Measurements from ENCODE around the gene NFIA. TPM values are rescaled to one million over a fixed set of nuclear protein-coding genes. Genes with fewer than 3 reads are reported as not detected.

Gene NFIA
- total RNA-seq, 1 donor from 2014 or later, result 49.4 TPM

DNA sequence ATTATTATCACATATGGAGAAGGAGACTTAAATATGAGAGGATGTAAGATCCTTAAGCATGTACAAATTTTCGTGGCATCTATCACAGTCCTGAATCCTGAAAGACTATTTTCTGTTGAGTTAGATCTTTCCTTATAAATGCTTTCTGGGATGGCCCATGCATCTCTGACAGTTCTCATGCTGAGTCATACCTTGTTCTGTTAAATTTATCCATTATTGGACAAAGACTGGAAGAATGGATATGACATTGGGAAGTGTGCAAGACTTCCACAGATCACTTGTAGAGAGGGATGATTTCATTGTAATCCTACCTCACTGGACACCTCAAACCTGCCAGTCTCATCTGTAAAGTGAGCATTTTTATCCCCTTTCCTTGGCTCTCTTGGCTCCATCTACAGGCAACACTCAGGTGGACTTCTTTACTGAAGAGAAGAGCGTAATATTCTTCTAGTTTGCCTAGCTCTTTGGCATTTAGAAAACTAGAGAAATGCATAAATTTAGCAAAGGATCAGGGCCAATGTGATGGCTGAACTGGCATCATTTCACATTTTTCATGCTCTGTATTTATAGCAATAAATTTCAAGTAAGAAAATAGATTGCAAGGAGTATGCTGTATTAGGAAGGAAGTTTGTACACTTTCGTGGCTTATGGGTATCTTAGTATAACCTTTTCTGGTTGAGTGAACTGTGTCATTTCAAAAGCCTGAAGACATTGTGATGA is 128.2 kb downstream of the NFIA start:
- H3K4me1 Mint-ChIP-seq (ENCODE audit: unreplicated experiment), result peaks cover 8% of the 10 kb centered on the region
- H3K27me3 Mint-ChIP-seq, result no peaks in the 10 kb centered on the region
- no peak for DNase-seq (ENCODE audit: extremely low spot score, unreplicated experiment)
- TF ChIP-seq, protein P1, sequence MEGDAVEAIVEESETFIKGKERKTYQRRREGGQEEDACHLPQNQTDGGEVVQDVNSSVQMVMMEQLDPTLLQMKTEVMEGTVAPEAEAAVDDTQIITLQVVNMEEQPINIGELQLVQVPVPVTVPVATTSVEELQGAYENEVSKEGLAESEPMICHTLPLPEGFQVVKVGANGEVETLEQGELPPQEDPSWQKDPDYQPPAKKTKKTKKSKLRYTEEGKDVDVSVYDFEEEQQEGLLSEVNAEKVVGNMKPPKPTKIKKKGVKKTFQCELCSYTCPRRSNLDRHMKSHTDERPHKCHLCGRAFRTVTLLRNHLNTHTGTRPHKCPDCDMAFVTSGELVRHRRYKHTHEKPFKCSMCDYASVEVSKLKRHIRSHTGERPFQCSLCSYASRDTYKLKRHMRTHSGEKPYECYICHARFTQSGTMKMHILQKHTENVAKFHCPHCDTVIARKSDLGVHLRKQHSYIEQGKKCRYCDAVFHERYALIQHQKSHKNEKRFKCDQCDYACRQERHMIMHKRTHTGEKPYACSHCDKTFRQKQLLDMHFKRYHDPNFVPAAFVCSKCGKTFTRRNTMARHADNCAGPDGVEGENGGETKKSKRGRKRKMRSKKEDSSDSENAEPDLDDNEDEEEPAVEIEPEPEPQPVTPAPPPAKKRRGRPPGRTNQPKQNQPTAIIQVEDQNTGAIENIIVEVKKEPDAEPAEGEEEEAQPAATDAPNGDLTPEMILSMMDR (conservative IDR thresholded peaks at IDR 0.05), result no peak
- no peaks in the 10 kb centered on the region for H3K36me3 Mint-ChIP-seq
- H3K27ac Mint-ChIP-seq, result no peak overlapping the region
- no peaks in the 10 kb centered on the region for H3K9me3 Mint-ChIP-seq
- no peak overlapping the region for H3K4me3 Mint-ChIP-seq

DNA sequence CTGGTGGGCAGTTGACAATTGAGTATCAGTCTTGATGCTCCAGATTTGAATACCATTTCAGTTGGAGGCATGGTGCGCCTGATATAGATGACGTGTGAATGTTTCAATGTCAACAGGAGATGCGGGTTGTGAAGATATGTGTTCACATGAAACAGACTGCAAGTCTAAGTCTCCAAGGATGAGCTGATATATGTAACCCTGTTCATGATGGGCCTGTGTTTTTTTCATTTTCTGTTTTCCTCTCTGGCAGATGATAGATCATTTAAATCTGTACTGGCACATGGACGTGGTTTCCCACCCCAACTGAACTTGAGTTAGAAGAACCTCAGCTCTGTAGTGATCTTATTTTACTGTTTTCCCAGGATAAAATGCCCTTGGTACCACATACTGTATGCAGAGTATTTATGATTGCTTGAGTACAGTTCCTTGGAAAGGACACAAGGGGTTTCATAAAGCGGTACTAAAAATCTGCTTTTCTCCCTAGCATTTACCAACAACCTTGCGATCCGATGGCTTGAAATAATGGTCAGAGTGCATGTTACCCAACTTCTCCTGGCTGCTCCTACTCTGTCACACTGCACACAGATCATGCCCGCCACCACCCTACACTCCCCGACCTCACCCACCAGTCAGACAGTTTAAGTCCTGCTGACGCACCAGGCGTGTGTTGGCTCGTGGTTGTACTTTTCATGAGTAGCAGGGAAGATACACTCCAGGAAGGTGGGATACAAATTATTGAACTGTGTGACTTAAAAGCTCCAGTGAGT is 131.1 kb downstream of the NFIA start:
- peaks cover 3% of the 10 kb centered on the region for H3K4me1 Mint-ChIP-seq (ENCODE audit: unreplicated experiment)
- H3K27me3 Mint-ChIP-seq, result no peaks in the 10 kb centered on the region
- H3K27ac Mint-ChIP-seq, result no peak overlapping the region
- no peak overlapping the region for H3K4me3 Mint-ChIP-seq
- H3K9me3 Mint-ChIP-seq, result no peaks in the 10 kb centered on the region
- no peak for DNase-seq (ENCODE audit: extremely low spot score, unreplicated experiment)
- H3K36me3 Mint-ChIP-seq, result peaks cover 5% of the 10 kb centered on the region
- TF ChIP-seq, protein P1 (conservative IDR thresholded peaks at IDR 0.05), result no peak

DNA sequence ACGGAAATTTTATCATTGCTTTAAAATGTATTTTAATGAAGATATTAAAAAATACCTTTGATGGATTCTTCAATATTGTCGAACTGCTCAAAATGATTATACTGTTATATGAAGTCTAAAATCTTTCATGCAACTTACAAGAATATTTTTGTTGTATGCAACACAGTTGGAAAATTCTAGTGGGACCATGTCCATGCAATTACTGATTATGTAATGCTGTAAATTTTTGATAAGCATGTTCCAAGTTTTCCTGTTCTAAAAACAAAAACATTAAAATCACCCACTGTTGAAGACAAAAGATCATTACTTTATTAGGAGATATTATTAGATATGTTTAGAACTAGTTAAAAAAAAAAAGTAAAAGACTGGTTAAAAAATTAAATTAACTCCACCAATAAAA is 132.8 kb downstream of the NFIA start:
- Mint-ChIP-seq H3K4me3 (no peak overlapping the region), H3K36me3 (peaks cover 6% of the 10 kb centered on the region), H3K4me1 (ENCODE audit: unreplicated experiment) (no peaks in the 10 kb centered on the region), H3K27ac (no peak overlapping the region), H3K27me3 (no peaks in the 10 kb centered on the region), H3K9me3 (no peaks in the 10 kb centered on the region)
- no peak for DNase-seq (ENCODE audit: extremely low spot score, unreplicated experiment)
- TF ChIP-seq, protein P1 (conservative IDR thresholded peaks at IDR 0.05), result no peak

DNA sequence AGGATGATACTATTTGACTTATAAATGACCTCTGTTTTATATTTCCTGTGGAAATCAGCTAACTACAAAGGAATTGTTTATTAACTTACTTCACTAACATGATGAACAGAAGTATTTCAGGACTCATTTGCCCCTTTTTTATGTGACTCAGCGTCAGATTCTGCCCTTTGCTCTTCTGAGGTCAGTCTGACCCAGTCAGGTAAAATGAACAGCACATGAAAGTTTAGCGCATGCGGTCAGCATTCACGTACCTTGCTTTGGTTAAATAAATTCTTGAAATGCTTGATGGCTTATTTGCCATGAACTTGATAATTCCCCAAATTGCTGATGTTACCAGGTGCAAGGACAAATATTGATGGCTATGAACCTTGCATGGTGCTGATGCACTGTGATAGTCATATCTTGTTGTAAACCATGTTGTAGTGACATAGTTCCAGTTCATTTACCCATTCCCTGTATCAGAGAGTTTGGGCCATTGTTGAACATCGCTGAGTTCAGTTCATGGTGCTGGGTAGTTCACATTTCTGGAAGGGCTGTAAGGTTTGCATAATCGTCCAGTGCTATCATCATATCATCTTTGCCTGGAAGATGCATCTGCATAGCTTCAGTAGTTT is 133.4 kb downstream of the NFIA start:
- Mint-ChIP-seq H3K36me3 (peaks cover 8% of the 10 kb centered on the region), H3K27ac (no peak overlapping the region), H3K27me3 (no peaks in the 10 kb centered on the region), H3K9me3 (no peaks in the 10 kb centered on the region), H3K4me1 (ENCODE audit: unreplicated experiment) (no peaks in the 10 kb centered on the region), H3K4me3 (no peak overlapping the region)
- DNase-seq (ENCODE audit: extremely low spot score, unreplicated experiment), result no peak
- TF ChIP-seq, protein P1 (conservative IDR thresholded peaks at IDR 0.05), result no peak

DNA sequence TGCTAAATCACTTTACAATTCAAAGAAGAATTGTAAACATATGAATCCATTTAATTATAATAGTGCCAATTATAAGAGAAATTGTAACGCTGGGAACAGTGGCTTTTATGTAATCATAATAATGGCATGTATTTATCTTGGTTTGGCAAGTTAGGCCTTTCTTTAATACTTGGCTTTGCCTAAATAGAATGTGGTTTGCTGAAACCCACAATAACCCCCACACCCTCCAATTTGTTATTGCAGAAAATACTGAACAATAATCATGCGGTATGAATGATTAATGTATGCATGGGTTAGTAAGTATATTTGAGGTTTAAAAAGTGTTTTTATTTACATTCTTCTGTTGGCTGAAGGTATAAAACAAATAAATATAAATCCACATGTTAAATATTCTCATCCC is 138.2 kb downstream of the NFIA start:
- Mint-ChIP-seq H3K4me3 (no peak overlapping the region), H3K9me3 (no peaks in the 10 kb centered on the region), H3K36me3 (peaks cover 8% of the 10 kb centered on the region), H3K27me3 (no peaks in the 10 kb centered on the region), H3K27ac (no peak overlapping the region), H3K4me1 (ENCODE audit: unreplicated experiment) (peaks cover 9% of the 10 kb centered on the region)
- TF ChIP-seq, protein P1 (conservative IDR thresholded peaks at IDR 0.05), result no peak
- DNase-seq (ENCODE audit: extremely low spot score, unreplicated experiment), result no peak

Data from type B pancreatic cell (in vitro differentiated cells).